Esophagus squamous epithelium (tissue), 5 donors: ENCODE data around the gene MMS22L. TPM values are rescaled to one million over a fixed set of nuclear protein-coding genes. Genes with fewer than 3 reads are reported as not detected.

Source experiments
- DNase-seq: peaks from one replicate; lab custom pipeline; 2025; lab: John Stamatoyannopoulos, UW
- H3K27ac ChIP-seq, 4 donors: fragments of 200-600 bp; sonication (generic); one replicate each; pipeline ENCODE4 v1.5.1; 2016 to 2019; ENCODE audit warnings: mild to moderate bottlenecking in 1 of 4
- H3K27me3 ChIP-seq, 4 donors: fragments of 200-600 bp; sonication (generic); 1 replicate in 3 of 4; 2 replicates in 1 of 4; pipeline versions ENCODE4 v1.5.1 to v1.6.0; 2017 to 2021; ENCODE audit warnings: antibody characterized with exemption in 1 of 4
- H3K36me3 ChIP-seq, 3 donors: fragments of 200-600 bp; sonication (generic); one replicate each; pipeline ENCODE4 v1.5.1; 2016 to 2019
- H3K4me1 ChIP-seq, 3 donors: fragments of 200-600 bp; sonication (generic); one replicate each; pipeline ENCODE4 v1.5.1; 2017 to 2019
- H3K4me3 ChIP-seq, 4 donors: fragments of 200-600 bp; sonication (generic); 1 replicate in 3 of 4; 2 replicates in 1 of 4; pipeline ENCODE4 v1.5.1; 2016 to 2019; ENCODE audit warnings: mild to moderate bottlenecking in 2 of 4, moderate library complexity in 1 of 4
- H3K9me3 ChIP-seq, 3 donors: fragments of 200-600 bp; sonication (generic); one replicate each; pipeline ENCODE4 v1.5.1; 2016 to 2019
- POLR2A ChIP-seq, 4 donors: fragments of 450-650 bp; IDR thresholded peaks; one replicate each; pipeline ENCODE4 v1.6.1; 2017; ENCODE audit warnings: antibody characterized with exemption in 4 of 4, mild to moderate bottlenecking in 4 of 4, moderate library complexity in 3 of 4
- WGBS, 2 donors: methylation state at CpG; one replicate each; pipeline ENCODE4 v1.1.5; 2018; 5-methylcytosine and 5-hydroxymethylcytosine counted together
- intact Hi-C: fragments of 100-400 bp; cut with DNase I; formaldehyde crosslinking; loops from one replicate; pipeline ENCODE4 v1.15.0; 2022
- total RNA-seq, 4 donors: library from RNA; depleted of rRNA; stranded (reverse); fragments of >200 nt; gene quantifications; one replicate each; pipeline ENCODE4 v1.1.0, GENCODE V29; 2016
- TF ChIP-seq, protein P1 (sequence below), 6 experiments: fragments of 450-650 bp in 4 of 6; fragments of 200-600 bp in 2 of 6; sonication (generic) in 2 of 6; IDR thresholded peaks; one replicate each; pipeline ENCODE4 v1.5.1; 2016 to 2019; ENCODE audit warnings: antibody characterized with exemption in 6 of 6, mild to moderate bottlenecking in 4 of 6, moderate library complexity in 4 of 6
- donor health status: DM: yes; HTN: yes; CAD: no.

MMS22L gene
- total RNA-seq, 4 donors from 2014 or later: 7.4 to 14.2 (median 9.7) TPM

- 63 to 75% methylated on average over 4 of the region's 4 CpGs for WGBS, 2 donors
Measured at GRCh38 chr6:97128507-97128906, 154.5 kb downstream of the MMS22L start.

GRCh38 chr6:97123652-97124051 is 159.4 kb downstream of the MMS22L start:
- 51 to 52% methylated on average over 3 of the region's 3 CpGs for WGBS, 2 donors
- no peak overlapping the region for H3K4me3 ChIP-seq
- no peak for TF ChIP-seq POLR2A (IDR thresholded peaks at IDR 0.05)
- TF ChIP-seq, protein P1, sequence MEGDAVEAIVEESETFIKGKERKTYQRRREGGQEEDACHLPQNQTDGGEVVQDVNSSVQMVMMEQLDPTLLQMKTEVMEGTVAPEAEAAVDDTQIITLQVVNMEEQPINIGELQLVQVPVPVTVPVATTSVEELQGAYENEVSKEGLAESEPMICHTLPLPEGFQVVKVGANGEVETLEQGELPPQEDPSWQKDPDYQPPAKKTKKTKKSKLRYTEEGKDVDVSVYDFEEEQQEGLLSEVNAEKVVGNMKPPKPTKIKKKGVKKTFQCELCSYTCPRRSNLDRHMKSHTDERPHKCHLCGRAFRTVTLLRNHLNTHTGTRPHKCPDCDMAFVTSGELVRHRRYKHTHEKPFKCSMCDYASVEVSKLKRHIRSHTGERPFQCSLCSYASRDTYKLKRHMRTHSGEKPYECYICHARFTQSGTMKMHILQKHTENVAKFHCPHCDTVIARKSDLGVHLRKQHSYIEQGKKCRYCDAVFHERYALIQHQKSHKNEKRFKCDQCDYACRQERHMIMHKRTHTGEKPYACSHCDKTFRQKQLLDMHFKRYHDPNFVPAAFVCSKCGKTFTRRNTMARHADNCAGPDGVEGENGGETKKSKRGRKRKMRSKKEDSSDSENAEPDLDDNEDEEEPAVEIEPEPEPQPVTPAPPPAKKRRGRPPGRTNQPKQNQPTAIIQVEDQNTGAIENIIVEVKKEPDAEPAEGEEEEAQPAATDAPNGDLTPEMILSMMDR (IDR thresholded peaks at IDR 0.05): no peak
- H3K27me3 ChIP-seq: no peaks in the 10 kb centered on the region
- no peak overlapping the region for H3K27ac ChIP-seq
- no peaks in the 10 kb centered on the region for H3K36me3 ChIP-seq
- H3K4me1 ChIP-seq: no peaks in the 10 kb centered on the region
- no peaks in the 10 kb centered on the region for H3K9me3 ChIP-seq
- no peak for DNase-seq
- intact Hi-C loops: no loop called here

More at GRCh38 chr6:97128507-97128906, 154.5 kb downstream of the MMS22L start:
- no peaks in the 10 kb centered on the region for H3K36me3 ChIP-seq
- no peak overlapping the region for H3K27ac ChIP-seq
- H3K9me3 ChIP-seq: no peaks in the 10 kb centered on the region
- no peak for DNase-seq
- no peaks in the 10 kb centered on the region for H3K4me1 ChIP-seq
- no peak overlapping the region for H3K4me3 ChIP-seq
- H3K27me3 ChIP-seq: no peaks in the 10 kb centered on the region
- TF ChIP-seq, protein P1 (IDR thresholded peaks at IDR 0.05): no peak
- TF ChIP-seq POLR2A (IDR thresholded peaks at IDR 0.05): no peak
- intact Hi-C loops: no loop called here

DNA sequence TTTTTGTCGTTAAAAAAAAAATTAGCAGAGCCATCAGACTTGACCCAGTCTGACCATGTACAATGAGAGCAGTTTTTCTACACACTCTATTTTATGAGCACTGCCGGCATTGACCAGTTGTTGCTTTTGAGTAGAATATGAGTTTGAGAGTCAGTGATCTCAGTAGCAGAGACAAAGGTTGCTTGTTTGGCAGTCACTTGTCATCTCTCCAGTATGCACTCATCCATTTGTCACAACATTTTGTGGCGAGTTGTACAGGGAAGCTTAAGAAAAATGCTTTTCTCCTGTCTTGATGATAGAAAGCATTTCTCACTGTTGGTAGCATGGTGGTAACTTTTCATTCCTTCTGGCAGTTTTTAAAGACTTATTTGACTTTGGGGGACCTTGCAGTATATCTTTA is 159.9 kb downstream of the MMS22L start:
- H3K9me3 ChIP-seq: no peaks in the 10 kb centered on the region
- H3K4me1 ChIP-seq: no peaks in the 10 kb centered on the region
- WGBS, 2 donors: 76 to 79% methylated on average over 3 of the region's 3 CpGs
- no peak for TF ChIP-seq POLR2A (IDR thresholded peaks at IDR 0.05)
- TF ChIP-seq, protein P1 (IDR thresholded peaks at IDR 0.05): no peak
- H3K27me3 ChIP-seq: no peaks in the 10 kb centered on the region
- DNase-seq: no peak
- H3K27ac ChIP-seq: no peak overlapping the region
- intact Hi-C loops: no loop called here
- no peaks in the 10 kb centered on the region for H3K36me3 ChIP-seq
- no peak overlapping the region for H3K4me3 ChIP-seq

DNA sequence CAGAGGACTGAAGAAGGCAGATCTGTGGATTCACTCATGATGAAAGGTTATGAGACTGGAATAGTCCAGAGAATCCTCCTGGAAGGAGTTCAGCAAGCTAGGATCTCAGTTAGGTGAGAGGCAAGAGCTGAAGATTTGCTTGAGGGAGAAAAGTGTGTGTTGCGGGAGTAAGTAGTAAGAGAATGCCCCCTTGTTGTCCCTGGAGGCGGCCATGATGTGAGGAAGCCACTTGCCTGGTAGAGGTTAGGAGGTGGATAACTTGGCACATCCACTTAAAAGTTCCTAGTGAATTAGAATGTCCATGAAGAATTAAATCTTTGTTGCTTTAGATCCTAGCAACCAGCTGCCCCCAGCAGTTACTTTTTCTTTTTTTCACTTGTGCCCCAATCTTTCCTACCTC is 162.5 kb downstream of the MMS22L start:
- 83 to 92% methylated on average over 2 of the region's 2 CpGs for WGBS, 2 donors
- H3K9me3 ChIP-seq: no peaks in the 10 kb centered on the region
- no peak for DNase-seq
- no peaks in the 10 kb centered on the region for H3K27me3 ChIP-seq
- H3K36me3 ChIP-seq: no peaks in the 10 kb centered on the region
- no peak overlapping the region for H3K4me3 ChIP-seq
- intact Hi-C loops: no loop called here
- H3K4me1 ChIP-seq: no peaks in the 10 kb centered on the region
- H3K27ac ChIP-seq: no peak overlapping the region
- no peak for TF ChIP-seq POLR2A (IDR thresholded peaks at IDR 0.05)
- TF ChIP-seq, protein P1 (IDR thresholded peaks at IDR 0.05): no peak

DNA sequence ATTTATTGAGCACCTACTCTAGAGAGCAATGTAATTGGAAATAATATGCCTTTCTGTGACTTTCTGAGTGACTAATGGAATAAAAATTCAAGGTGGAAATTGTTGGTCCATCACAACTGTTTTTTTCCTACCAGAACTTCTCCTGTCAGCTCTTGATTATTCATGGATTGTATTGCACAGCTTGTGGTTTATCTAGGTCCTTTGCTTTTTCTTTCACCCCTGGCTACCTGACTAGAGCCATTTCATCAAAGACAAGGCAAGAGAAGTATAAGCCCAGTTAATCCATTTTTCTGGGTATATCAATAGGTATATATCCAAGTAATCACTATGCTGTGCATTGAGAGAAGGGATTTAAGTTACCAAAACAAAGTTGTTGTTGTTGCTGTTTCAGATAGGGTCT is 168.4 kb downstream of the MMS22L start:
- intact Hi-C loops: no loop called here
- TF ChIP-seq, protein P1 (IDR thresholded peaks at IDR 0.05): no peak
- no peak for TF ChIP-seq POLR2A (IDR thresholded peaks at IDR 0.05)
- Histone ChIP-seq H3K27me3 (no peaks in the 10 kb centered on the region), H3K36me3 (no peaks in the 10 kb centered on the region), H3K4me3 (no peak overlapping the region), H3K9me3 (peaks cover 0 to 7% (median 0%) of the 10 kb centered on the region in 3 donors), H3K4me1 (no peaks in the 10 kb centered on the region), H3K27ac (no peak overlapping the region)
- DNase-seq: no peak
